HG02884 (cell line): ENCODE measurements around the gene SEPTIN11.
"Not testable (repeated sequence)": the region's sequence is repeated elsewhere in the genome, so short reads cannot be mapped to it uniquely, and the experiment has no call there.

ENCODE experiments used
- ATAC-seq: cut with Tn5 transposase; IDR thresholded peaks from one replicate; pipeline ENCODE4 v1.9.1; 2021; ENCODE audit warnings: mild to moderate bottlenecking, moderate library complexity; ENCODE audit not compliant: unreplicated experiment

Gene SEPTIN11

GRCh38 chr4:76951672-76952010, 2.1 kb downstream of the SEPTIN11 start:
- no peak for ATAC-seq

GRCh38 chr4:76952071-76952470, 2.5 kb downstream of the SEPTIN11 start:
- ATAC-seq: no peak

DNA sequence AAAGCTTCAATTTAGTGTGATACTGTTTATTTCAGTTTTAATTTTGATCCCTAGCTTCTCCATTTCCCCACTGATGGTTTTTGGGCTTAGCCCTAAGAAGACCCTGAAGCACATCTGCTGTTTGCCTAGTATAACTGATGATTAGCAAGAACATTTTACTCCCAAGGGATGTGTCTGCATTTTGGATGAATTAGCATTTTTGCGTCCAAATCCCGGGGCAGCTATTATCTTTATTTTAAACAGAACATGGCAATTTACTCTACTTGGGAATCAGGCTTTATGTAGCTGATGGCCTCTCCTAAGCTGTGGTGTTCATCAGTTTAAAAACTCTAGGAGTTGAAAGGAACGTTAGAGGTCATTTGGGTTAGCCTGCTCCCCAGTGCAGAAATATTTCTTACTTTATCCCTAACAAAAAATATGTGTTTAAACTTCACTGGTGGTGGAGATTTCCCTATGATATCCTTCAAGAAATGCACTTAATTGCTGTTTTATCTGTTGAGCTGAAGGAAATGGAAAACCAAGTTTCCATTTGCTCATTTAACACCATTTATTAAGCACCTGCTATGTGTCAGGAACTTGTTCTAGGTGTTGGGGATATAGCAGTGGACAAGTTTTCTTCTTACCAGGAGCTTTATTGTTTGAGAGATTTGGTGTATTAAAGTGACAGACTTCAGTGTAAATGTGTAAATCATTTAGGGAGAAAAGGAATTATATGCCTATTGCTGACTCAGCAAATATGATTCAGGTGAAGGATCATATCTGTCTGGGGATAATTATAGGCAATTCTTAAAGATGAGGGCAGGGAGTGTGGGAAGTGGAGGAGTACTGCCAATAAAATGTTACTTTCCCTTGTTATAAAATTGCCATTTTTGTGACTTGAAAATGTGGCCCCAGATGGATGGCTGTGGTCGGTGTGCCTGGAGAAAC, 3.4 kb downstream of the SEPTIN11 start:
- ATAC-seq: no peak

GRCh38 chr4:76953956-76954355, 4.4 kb downstream of the SEPTIN11 start:
- ATAC-seq: no peak

- ATAC-seq: no peak
These were observed 4.9 kb downstream of the SEPTIN11 start for GRCh38 chr4:76954489-76954888.

GRCh38 chr4:76955182-76955581, 5.6 kb downstream of the SEPTIN11 start:
- no peak for ATAC-seq

- ATAC-seq: no peak
These were observed 7.6 kb downstream of the SEPTIN11 start for GRCh38 chr4:76957004-76957738.

- ATAC-seq: no peak
These were observed 9.3 kb downstream of the SEPTIN11 start for GRCh38 chr4:76958891-76959290.

DNA sequence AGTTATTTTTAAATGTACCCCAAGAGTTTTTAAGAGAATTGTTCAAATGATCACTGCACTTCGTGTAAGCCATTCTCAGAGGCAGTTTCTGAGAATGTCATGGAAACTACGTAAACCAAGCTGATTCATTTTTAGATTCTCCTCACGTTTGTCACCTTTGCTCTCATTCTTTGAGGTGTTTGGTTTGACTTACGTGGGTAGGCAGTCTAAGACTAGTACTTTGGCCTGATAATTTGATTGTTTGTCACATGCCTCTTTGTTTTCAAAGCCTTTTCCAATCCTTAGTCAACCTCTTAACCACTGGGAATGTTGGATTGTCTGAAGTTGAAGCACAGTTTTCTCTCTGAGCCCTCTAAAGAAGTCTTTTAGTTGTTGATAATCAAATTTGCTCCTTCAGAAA, 10.5 kb downstream of the SEPTIN11 start:
- ATAC-seq: peak; percentile 96

- no peak for ATAC-seq
These were observed 13.0 kb downstream of the SEPTIN11 start for GRCh38 chr4:76962406-76963130.

- ATAC-seq: no peak
These were observed 13.7 kb downstream of the SEPTIN11 start for GRCh38 chr4:76963131-76963750.

- not testable (repeated sequence) for ATAC-seq
These were observed 14.4 kb downstream of the SEPTIN11 start for GRCh38 chr4:76963927-76964326.

DNA sequence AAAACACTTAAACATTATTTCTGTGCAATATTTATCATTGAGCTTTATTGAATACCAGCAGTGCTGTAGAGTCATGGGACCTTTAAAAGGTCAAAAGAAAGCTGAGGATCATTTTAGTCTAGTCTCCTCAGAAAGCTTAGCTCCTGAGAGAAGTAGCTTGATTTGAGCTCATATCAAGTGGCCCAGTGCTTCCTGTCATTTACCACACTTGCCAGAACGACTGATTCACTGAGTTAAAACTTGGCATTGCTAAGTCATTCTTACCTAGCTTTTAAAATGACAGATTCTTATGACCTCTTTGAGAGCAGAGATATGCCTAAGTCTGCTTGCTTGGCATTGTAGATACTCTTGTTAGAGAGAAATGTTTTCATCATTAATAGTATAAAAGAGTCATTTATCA, 15.2 kb downstream of the SEPTIN11 start:
- no peak for ATAC-seq

GRCh38 chr4:76965866-76966579, 16.5 kb downstream of the SEPTIN11 start:
- ATAC-seq: no peak

GRCh38 chr4:76968937-76969336, 19.4 kb downstream of the SEPTIN11 start:
- no peak for ATAC-seq

GRCh38 chr4:76969495-76969894, 19.9 kb downstream of the SEPTIN11 start:
- ATAC-seq: no peak

GRCh38 chr4:76969941-76970529, 20.5 kb downstream of the SEPTIN11 start:
- no peak for ATAC-seq

DNA sequence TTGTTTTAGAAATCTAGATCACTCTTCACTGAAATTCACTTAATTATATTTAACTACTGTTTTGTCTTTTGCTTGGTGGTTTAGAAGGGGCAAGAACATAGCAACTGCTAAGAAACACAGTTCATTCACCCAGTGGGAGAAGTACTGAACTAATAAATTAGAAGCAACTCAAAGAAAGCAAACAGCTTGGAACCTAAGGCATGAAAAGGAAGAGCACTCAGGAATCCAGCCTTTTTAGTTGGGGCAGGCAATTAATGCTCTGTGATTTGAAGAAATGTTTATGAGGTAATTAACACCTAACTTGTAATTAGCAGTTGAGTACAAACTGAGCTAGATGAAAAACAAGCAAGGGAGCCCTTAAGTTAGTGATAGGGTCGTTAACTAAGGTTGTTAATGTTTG, 22.8 kb downstream of the SEPTIN11 start:
- ATAC-seq: no peak

DNA sequence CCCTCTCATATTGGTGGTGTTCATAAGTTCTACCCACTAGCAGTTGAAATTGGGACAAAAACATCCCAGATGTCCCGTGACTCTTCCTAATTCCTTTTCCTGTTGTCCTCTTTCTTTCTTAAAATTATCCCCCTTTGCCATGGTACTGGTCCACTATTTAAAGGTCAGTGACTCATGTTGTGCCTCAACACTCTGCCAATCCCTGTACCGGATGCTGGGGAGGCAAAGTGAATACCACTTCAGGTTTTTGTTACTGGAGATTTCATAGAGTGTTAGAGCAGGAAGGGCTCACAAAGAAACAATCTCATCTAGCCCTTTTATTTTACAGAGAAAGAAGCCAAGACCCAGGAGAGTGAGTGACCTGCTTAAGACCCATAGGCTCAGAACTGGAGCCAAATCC, 24.6 kb downstream of the SEPTIN11 start:
- ATAC-seq: no peak

DNA sequence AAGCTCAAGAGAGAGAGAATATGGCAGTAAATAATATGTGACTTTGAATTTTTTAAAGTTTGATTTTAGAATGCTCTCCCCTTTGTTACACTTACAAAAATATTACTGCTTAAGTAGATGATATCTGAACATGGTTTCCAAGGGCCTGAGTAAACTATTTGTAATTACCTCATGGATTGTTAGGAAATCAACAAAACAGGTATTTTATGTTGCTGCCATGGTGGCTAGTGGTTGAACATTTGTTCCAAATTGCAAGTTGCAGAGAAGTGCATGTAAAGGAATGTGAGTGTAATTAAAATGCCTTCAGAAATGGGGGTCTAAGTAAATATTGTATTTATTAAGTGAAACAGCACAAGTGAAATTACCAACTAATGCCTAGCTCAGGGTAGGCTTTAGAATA, 27.6 kb downstream of the SEPTIN11 start:
- no peak for ATAC-seq
